Measurements from ENCODE around the gene ANKRD60.

The ANKRD60 gene

DNA sequence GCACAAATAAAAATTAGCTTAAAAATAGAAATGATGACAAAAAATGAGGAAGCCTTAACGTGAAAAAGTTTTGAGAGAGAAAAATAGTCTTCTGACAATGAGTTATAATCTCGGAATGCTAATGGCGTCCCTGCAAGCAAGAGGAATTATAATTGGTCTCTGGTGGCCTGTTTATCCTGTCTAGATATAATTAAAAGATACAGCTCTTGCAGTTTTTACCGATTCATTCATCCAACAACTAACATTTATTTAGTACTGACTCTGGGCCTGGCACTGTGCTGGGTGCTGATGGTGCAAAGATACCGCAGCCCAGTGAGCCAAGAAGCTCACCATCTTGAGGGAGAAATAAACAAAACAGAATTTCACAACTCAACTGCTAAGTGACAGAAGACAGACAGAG lies 31.6 kb upstream of the ANKRD60 start:
- ATAC-seq (ENCODE audit: insufficient read depth, low read depth) (no peak), DNase-seq (no peak)
- Histone ChIP-seq H3K27ac (ENCODE audit: low read length) (no peak overlapping the region), H3K9ac (ENCODE audit: low read depth, low read length) (no peak overlapping the region), H3K27me3 (ENCODE audit: insufficient read depth, low read length, poor library complexity) (no peaks in the 10 kb centered on the region), H3K4me2 (ENCODE audit: insufficient read depth, low read length) (no peak overlapping the region), H3K4me1 (ENCODE audit: insufficient read depth, low read length) (no peaks in the 10 kb centered on the region), H3K9me3 (ENCODE audit: insufficient read depth, low read length, severe bottlenecking) (no peaks in the 10 kb centered on the region), H3K79me2 (ENCODE audit: insufficient read depth, low read length) (no peaks in the 10 kb centered on the region), H3K4me3 (ENCODE audit: low read depth in 1 of 2, low read length in 2 of 2) (no peak overlapping the region), H3K36me3 (ENCODE audit: insufficient read depth, low read length) (no peaks in the 10 kb centered on the region), H2AFZ (ENCODE audit: low read depth, low read length) (no peak overlapping the region), H4K20me1 (ENCODE audit: insufficient read depth, low read length) (no peaks in the 10 kb centered on the region)
- no peak for TF ChIP-seq EZH2 (IDR thresholded peaks at IDR 0.05; ENCODE audit: borderline replicate concordance, low read depth, low read length, severe bottlenecking)
- TF ChIP-seq, protein P1, sequence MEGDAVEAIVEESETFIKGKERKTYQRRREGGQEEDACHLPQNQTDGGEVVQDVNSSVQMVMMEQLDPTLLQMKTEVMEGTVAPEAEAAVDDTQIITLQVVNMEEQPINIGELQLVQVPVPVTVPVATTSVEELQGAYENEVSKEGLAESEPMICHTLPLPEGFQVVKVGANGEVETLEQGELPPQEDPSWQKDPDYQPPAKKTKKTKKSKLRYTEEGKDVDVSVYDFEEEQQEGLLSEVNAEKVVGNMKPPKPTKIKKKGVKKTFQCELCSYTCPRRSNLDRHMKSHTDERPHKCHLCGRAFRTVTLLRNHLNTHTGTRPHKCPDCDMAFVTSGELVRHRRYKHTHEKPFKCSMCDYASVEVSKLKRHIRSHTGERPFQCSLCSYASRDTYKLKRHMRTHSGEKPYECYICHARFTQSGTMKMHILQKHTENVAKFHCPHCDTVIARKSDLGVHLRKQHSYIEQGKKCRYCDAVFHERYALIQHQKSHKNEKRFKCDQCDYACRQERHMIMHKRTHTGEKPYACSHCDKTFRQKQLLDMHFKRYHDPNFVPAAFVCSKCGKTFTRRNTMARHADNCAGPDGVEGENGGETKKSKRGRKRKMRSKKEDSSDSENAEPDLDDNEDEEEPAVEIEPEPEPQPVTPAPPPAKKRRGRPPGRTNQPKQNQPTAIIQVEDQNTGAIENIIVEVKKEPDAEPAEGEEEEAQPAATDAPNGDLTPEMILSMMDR (IDR thresholded peaks at IDR 0.05; ENCODE audit: borderline replicate concordance, extremely low read depth, low read length, poor library complexity, severe bottlenecking) = no peak

DNA sequence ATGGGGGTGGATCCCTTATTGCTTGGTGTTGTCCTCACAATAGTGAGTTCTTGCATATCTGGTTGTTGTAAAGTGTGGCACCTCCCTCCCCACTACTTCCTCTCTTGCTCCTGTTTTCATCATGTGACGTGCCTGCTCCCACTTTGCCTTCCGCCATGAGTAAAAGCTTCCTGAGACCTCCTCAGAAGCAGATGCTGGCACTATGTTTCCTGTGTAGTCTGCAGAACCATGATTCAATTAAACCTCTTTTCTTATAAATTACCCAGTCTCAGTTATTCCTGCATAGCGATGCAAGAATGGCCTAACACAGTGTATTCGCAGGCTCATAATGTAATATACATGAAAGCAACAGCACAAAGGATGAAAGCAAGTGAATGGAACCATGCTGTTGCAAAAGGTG lies 28.4 kb upstream of the ANKRD60 start:
- no peak overlapping the region for H3K9ac ChIP-seq (ENCODE audit: low read depth, low read length)
- ATAC-seq (ENCODE audit: insufficient read depth, low read depth) = no peak

GRCh38 chr20:58256307-58256706 lies 27.9 kb upstream of the ANKRD60 start:
- ATAC-seq (ENCODE audit: insufficient read depth, low read depth) = no peak
- no peak for TF ChIP-seq EZH2 (IDR thresholded peaks at IDR 0.05; ENCODE audit: borderline replicate concordance, low read depth, low read length, severe bottlenecking)
- TF ChIP-seq, protein P1 (IDR thresholded peaks at IDR 0.05; ENCODE audit: borderline replicate concordance, extremely low read depth, low read length, poor library complexity, severe bottlenecking) = no peak
- Histone ChIP-seq H3K36me3 (ENCODE audit: insufficient read depth, low read length) (no peaks in the 10 kb centered on the region), H3K4me1 (ENCODE audit: insufficient read depth, low read length) (no peaks in the 10 kb centered on the region), H4K20me1 (ENCODE audit: insufficient read depth, low read length) (no peaks in the 10 kb centered on the region), H3K4me2 (ENCODE audit: insufficient read depth, low read length) (no peak overlapping the region), H3K27ac (ENCODE audit: low read length) (no peak overlapping the region), H3K9ac (ENCODE audit: low read depth, low read length) (no peak overlapping the region), H3K27me3 (ENCODE audit: insufficient read depth, low read length, poor library complexity) (no peaks in the 10 kb centered on the region), H3K4me3 (ENCODE audit: low read depth in 1 of 2, low read length in 2 of 2) (no peak overlapping the region), H3K9me3 (ENCODE audit: insufficient read depth, low read length, severe bottlenecking) (no peaks in the 10 kb centered on the region), H2AFZ (ENCODE audit: low read depth, low read length) (no peak overlapping the region), H3K79me2 (ENCODE audit: insufficient read depth, low read length) (no peaks in the 10 kb centered on the region)
- DNase-seq = no peak

More for the DNA sequence above, 28.4 kb upstream of the ANKRD60 start:
- TF ChIP-seq, protein P1 (IDR thresholded peaks at IDR 0.05; ENCODE audit: borderline replicate concordance, extremely low read depth, low read length, poor library complexity, severe bottlenecking) = no peak
- TF ChIP-seq EZH2 (IDR thresholded peaks at IDR 0.05; ENCODE audit: borderline replicate concordance, low read depth, low read length, severe bottlenecking) = no peak
- Histone ChIP-seq H3K9me3 (ENCODE audit: insufficient read depth, low read length, severe bottlenecking) (no peaks in the 10 kb centered on the region), H2AFZ (ENCODE audit: low read depth, low read length) (no peak overlapping the region), H4K20me1 (ENCODE audit: insufficient read depth, low read length) (no peaks in the 10 kb centered on the region), H3K4me3 (ENCODE audit: low read depth in 1 of 2, low read length in 2 of 2) (no peak overlapping the region), H3K36me3 (ENCODE audit: insufficient read depth, low read length) (no peaks in the 10 kb centered on the region), H3K27me3 (ENCODE audit: insufficient read depth, low read length, poor library complexity) (no peaks in the 10 kb centered on the region), H3K27ac (ENCODE audit: low read length) (no peak overlapping the region), H3K4me1 (ENCODE audit: insufficient read depth, low read length) (no peaks in the 10 kb centered on the region), H3K79me2 (ENCODE audit: insufficient read depth, low read length) (no peaks in the 10 kb centered on the region), H3K4me2 (ENCODE audit: insufficient read depth, low read length) (no peak overlapping the region)
- no peak for DNase-seq

GRCh38 chr20:58254890-58255289 lies 26.4 kb upstream of the ANKRD60 start:
- no peak overlapping the region for H3K9ac ChIP-seq (ENCODE audit: low read depth, low read length)
- no peak overlapping the region for H3K27ac ChIP-seq (ENCODE audit: low read length)
- H3K79me2 ChIP-seq (ENCODE audit: insufficient read depth, low read length) = no peaks in the 10 kb centered on the region
- H4K20me1 ChIP-seq (ENCODE audit: insufficient read depth, low read length) = no peaks in the 10 kb centered on the region
- H3K4me3 ChIP-seq (ENCODE audit: low read depth in 1 of 2, low read length in 2 of 2) = no peak overlapping the region
- DNase-seq (no peak), ATAC-seq (ENCODE audit: insufficient read depth, low read depth) (no peak)
- TF ChIP-seq, protein P1 (IDR thresholded peaks at IDR 0.05; ENCODE audit: borderline replicate concordance, extremely low read depth, low read length, poor library complexity, severe bottlenecking) = no peak
- no peak for TF ChIP-seq EZH2 (IDR thresholded peaks at IDR 0.05; ENCODE audit: borderline replicate concordance, low read depth, low read length, severe bottlenecking)
- H3K9me3 ChIP-seq (ENCODE audit: insufficient read depth, low read length, severe bottlenecking) = no peaks in the 10 kb centered on the region
- H3K27me3 ChIP-seq (ENCODE audit: insufficient read depth, low read length, poor library complexity) = no peaks in the 10 kb centered on the region
- no peak overlapping the region for H2AFZ ChIP-seq (ENCODE audit: low read depth, low read length)
- no peak overlapping the region for H3K4me2 ChIP-seq (ENCODE audit: insufficient read depth, low read length)
- H3K4me1 ChIP-seq (ENCODE audit: insufficient read depth, low read length) = no peaks in the 10 kb centered on the region
- no peaks in the 10 kb centered on the region for H3K36me3 ChIP-seq (ENCODE audit: insufficient read depth, low read length)
